HG02885 (cell line): Measurements from ENCODE around the gene HPS1.

Experiments
- ATAC-seq: cut with Tn5 transposase; IDR thresholded peaks from one replicate; pipeline ENCODE4 v1.9.1; 2021; ENCODE audit warnings: mild to moderate bottlenecking; ENCODE audit not compliant: unreplicated experiment, poor library complexity

HPS1 gene

GRCh38 chr10:98433881-98434732 is 12.6 kb downstream of the HPS1 start:
- ATAC-seq: no peak

GRCh38 chr10:98433371-98433770 is 13.4 kb downstream of the HPS1 start:
- no peak for ATAC-seq

GRCh38 chr10:98432330-98432729 is 14.4 kb downstream of the HPS1 start:
- ATAC-seq: no peak

GRCh38 chr10:98431016-98431415 is 15.7 kb downstream of the HPS1 start:
- ATAC-seq: no peak

GRCh38 chr10:98430427-98430826 is 16.3 kb downstream of the HPS1 start:
- no peak for ATAC-seq

GRCh38 chr10:98429320-98430072 is 17.2 kb downstream of the HPS1 start:
- no peak for ATAC-seq

- no peak for ATAC-seq
Observed at GRCh38 chr10:98427011-98427515, 19.7 kb downstream of the HPS1 start.

GRCh38 chr10:98425511-98426352 is 21.0 kb downstream of the HPS1 start:
- ATAC-seq: peak; percentile 77

- ATAC-seq: no peak
Observed at GRCh38 chr10:98424295-98425254, 22.2 kb downstream of the HPS1 start.

GRCh38 chr10:98423691-98424120 is 23.0 kb downstream of the HPS1 start:
- ATAC-seq: no peak

- no peak for ATAC-seq
Observed at GRCh38 chr10:98422182-98422581, 24.6 kb downstream of the HPS1 start.

- no peak for ATAC-seq
Observed at GRCh38 chr10:98420786-98421185, 25.9 kb downstream of the HPS1 start.

- ATAC-seq: no peak
Observed at GRCh38 chr10:98419469-98420261, 27.1 kb downstream of the HPS1 start.

- no peak for ATAC-seq
Observed at GRCh38 chr10:98418665-98419468, 27.9 kb downstream of the HPS1 start.

- no peak for ATAC-seq
Observed at GRCh38 chr10:98417973-98418664, 28.6 kb downstream of the HPS1 start.

GRCh38 chr10:98417481-98417959 is 29.2 kb downstream of the HPS1 start:
- no peak for ATAC-seq
